NCI-H2196 (cell line): ENCODE results near the gene ELOVL2.
"Not testable (repeated sequence)": the region's sequence is repeated elsewhere in the genome, so short reads cannot be mapped to it uniquely, and the experiment has no call there.

Source experiments
- DNase-seq: peaks from one replicate; lab custom pipeline; 2025; ENCODE audit not compliant: unreplicated experiment; lab: John Stamatoyannopoulos, UW

ELOVL2 gene

DNA sequence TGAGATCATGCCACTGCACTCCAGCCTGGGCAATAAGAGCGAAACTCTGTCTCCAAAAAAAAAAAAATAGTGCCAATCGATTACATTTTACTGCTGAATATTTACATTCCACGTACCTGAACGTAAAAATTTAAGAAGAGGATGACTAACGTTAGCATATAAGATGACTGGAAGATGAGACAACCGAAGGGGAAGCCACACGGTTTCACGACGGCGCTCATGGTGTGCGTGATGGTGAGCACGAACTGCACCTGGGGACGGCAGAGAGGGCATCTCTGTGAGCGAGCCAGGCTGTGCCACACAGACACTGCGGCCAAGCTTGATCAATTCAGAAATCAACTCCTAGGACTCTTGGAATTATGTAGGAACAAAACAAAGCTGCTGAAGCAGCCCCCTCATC lies 54.5 kb downstream of the ELOVL2 start:
- DNase-seq, result no peak

DNA sequence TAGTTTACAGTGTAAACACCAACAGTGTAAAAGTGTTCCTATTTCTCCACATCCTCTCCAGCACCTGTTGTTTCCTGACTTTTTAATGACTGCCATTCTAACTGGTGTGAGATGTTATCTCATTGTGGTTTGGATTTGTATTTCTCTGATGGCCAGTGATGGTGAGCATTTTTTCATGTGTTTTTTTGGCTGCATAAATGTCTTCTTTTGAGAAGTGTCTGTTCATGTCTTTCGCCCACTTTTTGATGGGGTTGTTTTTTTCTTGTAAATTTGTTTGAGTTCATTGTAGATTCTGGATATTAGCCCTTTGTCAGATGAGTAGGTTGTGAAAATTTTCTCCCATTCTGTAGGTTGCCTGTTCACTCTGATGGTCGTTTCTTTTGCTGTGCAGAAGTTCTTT lies 59.1 kb downstream of the ELOVL2 start:
- DNase-seq, result not testable (repeated sequence)

DNA sequence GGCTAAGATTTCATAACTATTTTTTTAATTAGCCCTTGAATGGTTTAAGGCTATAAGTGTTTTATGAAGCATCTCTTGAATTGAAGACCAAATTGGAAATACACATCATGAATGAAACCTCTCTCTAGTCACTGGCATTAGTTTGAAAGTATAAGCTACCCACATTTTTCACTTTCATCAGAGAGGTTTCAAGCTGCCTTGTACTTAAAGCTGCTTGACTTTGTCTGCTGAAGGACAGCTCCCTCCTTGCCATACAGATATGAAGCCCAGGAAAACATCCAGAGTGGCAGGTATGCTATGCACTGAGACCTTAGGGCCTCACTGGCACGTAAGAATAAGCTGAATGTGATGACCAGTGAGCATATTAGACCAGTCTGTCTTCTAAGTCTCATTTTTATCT lies 62.7 kb downstream of the ELOVL2 start:
- no peak for DNase-seq

DNA sequence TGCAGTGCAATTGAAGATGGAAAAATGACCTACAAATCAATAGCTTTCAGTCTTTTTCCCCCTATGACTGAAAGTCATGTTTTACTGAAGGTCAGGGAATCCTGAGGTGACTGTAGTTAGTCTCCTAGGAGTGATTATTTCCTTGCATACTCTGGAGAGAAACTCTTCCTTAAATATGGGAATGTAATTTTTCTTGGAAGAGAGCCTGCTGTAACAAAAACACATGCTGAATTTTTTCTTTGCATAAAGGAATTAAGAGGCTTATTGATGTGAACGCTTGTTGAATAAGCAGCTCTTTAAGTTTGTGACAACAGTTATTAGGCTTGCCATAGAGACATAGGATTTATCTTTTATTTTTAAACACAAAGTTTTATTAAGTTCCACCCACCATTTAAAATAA lies 64.5 kb downstream of the ELOVL2 start:
- DNase-seq, result no peak

DNA sequence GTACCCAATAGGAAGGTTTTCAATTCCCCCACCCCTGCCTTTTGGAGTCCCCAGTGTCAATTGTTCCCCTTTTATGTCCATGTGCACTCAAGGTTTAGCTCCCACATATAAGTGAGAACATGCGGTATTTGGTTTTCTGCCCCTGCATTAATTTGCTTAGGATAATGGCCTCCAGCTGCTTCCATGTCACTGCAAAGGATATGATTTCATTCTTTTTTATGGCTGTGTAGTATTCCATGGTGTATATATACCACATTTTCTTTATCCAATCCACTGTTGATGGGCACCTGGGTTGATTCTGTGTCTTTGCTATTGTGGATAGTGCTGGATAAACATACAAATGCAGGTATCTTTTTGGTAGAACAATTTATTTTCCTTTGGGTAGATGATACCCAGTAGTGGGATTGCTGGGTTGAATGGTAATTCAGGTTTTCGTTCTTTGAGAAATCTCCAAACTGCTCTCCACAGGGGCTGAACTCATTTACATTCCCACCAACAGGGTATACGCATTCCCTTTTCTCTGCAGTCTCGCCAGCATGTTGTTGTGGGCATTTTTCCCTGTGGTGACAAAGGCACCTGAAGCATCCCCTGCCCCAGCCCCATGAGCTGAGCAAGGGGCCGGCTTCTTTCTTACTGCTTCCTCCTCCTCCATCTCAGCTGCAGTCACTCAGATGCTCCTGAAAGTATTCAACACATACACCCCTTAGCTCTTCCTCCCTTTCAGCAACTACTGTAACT lies 66.7 kb downstream of the ELOVL2 start:
- DNase-seq, result no peak

DNA sequence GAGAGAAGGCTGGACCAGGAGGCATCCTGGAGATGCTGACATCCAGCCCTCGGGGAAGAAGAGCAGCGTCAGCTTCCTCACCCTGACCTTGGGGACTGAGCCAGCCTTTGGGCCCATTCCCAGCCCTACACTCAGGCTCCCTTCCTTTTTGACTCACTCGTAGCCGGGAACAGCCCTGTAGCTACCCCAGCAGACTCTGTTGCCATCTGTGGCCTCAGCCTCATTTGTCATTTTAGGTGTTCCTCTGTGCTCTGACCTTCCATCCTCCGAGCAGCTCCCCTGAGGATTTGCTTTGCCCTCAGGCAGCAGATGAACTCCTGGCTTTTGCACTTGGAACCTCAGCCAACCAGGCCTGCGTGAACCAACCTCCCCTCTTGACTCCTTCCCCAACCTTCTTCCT lies 67.5 kb downstream of the ELOVL2 start:
- DNase-seq, result no peak

DNA sequence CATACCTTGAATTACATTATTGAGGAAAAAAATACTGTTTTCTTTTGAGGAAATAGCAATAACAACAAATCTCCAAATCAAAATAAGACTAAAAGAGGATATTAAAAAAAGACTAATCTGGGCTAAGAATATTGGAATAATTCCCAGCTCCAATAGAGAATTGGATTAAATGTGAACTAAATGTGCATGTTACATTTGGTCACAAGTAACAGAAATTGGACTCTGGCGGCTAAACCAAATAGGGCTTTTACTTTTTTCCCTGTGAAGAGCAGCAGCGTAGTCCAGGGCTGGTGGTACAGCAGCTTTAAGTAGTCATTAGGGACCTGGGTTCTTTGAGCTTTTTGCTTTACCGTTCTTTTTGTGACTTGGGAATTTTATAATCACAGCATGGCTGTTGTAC lies 71.9 kb downstream of the ELOVL2 start:
- no peak for DNase-seq

DNA sequence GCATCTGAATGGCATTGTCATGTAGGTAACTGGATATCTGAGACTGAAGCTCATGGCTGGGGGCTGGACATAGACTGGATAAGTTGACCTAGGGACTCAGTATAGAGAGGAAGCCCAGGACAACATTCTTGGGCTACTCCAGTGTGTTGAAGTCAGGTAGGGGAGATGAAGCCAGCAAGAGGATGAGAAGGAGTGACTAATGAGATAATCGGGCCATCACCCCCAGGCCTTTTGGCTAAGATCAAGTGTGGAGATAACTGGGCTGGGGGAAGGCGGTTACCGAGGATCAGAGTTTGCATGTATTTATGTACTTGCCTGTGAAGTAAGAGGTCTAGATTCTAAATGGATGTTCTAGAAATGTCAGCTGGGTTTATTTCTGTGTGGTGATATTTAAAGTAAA lies 73.4 kb downstream of the ELOVL2 start:
- no peak for DNase-seq

DNA sequence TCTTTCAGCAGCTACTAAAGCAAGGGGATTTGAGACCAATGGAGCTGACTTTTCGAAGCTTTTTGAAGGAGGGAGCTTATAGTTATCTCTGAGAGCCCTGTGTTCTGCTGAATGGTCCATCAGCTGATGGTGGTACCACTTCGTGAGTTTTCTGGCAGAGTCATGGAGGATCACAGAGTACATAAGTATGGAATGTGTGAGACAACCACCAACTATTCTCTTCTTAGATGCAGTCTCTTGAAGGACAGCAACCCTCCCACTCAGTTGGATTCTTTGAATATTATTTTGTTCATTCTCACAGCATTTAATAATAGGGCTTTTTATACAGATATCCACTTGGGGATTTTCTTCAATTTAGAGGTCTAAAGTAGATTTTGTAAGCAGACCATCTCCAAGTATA lies 75.3 kb downstream of the ELOVL2 start:
- DNase-seq, result no peak

DNA sequence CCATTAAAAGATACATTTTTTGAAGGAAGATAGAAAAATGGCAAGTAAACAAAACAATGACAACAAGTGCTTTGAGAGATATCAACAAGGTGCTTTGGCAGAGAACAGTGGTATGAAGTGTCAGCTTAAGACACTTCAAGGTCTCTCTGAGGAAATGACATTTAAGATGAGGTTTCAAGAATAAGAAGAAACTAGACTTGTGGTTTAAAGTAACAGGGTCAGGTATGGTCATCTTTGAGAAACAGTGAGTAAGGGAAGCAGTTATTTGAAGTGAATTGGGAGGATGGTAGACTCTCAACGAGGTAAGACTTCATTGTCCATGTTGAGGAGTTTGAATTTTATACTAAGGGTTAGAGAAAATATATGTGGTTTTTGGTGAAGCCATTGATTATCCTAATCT lies 79.4 kb downstream of the ELOVL2 start:
- DNase-seq, result no peak

DNA sequence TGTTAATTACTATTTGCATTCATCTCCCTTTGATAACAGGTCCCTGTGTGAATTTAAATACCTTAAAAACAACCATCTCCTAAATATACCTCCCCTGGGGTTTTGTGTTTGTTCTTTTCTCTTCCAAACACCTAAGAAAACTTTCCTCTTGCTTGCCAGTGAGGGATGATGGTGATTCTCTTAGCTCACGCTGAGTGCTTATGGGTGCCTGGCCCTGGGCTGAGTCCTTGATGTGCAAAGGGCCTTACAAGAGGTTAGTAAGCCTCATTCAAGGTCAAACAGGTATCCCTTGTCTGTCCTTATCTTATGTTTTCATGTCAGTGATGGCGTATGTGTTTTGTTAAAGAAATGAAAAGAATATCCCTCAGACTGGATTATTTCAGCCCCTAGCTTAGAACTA lies 81.0 kb downstream of the ELOVL2 start:
- DNase-seq, result no peak

DNA sequence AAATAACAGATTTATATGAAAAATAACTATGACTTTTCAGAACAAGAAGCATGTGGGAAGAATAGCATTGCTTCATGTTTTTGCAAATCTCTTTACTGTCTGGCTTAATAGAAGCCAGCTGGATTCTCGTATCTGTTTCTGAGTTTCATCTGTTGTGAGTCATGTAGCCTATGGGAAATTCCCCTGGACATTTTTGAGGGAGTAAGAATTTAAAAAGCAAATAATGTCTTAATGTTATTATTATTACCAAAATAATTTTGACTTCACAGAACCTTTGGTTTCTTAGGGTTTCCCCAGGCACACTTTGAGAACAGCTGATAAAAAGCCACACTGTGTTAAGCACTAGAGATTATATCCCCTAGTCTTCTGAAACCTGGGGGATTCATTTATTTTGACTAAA lies 81.4 kb downstream of the ELOVL2 start:
- no peak for DNase-seq

DNA sequence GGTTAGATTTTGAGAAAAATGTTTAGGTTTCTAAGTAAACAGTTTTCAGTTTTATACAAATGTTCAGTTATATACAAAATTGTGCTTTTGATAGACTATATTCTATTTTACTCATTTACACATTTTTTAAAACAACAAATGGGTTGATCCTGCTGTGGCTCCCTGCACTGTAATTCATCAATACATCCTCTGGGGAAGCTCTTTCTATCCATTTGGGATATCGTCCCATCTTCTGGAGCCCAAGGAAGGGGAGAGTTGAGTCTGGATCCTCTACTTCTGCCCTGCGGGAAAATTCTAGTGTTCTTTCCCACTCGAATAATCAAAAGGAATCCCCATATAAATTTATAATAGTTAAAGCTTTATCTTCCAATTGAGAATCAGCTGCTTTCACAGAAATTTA lies 82.3 kb downstream of the ELOVL2 start:
- DNase-seq, result no peak

DNA sequence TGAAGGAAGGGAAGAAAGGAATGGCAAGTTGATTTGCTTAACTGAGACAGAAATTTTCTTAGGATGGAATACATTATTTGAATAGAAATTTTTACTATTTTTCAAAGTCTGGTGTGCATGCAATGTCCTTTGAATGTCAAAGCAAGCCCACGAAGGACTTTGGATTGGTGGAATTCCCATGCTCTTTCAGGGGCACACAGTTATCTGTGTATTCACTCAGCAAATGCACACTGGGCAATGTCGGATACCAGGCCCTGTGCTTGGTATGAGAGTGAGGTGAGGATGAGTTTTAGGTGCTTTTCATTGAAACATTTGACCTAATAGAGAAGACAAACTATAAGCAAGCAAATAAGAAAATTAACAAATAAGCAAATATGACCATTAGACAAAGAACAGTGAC lies 83.9 kb downstream of the ELOVL2 start:
- no peak for DNase-seq

DNA sequence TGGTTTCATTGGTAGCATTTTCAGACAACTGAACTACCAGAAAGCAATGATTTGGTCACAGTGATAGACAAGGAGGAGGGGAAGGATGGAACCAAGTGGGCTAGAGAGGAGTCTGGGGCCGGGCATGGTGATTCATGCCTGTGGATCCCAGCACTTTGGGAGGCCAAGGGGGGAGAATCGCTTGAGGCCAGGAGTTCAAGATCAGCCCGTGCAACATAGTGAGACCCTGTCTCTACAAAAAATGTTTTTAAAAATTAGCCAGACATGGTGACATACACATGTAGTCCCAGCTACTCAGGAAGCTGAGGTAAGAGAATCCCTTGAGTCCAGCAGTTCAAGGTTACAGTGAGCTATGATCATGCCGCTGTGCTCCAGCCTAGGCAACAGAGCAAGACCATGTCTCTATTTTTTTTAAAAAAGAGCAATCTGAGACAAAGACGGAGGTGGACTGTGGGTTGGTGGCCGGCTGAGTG lies 86.7 kb downstream of the ELOVL2 start:
- no peak for DNase-seq

DNA sequence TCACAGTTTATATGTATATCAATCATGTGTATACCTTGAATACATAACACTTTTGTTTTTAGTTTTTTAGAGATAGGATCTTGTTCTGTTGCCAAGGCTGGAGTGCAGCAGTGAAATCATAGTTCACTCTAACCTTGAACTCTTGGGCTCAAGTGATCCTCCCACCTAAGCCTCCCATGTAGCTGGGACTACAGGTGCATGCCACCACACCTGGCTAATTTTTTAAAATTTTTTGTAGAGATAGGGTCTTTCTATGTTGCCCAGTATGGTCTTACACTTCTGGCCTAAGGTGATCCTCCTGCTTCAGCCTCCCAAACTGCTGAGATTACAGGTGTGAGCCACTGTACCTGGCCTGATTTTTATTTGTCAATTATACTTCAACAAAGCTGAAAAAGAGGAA lies 87.3 kb downstream of the ELOVL2 start:
- no peak for DNase-seq

DNA sequence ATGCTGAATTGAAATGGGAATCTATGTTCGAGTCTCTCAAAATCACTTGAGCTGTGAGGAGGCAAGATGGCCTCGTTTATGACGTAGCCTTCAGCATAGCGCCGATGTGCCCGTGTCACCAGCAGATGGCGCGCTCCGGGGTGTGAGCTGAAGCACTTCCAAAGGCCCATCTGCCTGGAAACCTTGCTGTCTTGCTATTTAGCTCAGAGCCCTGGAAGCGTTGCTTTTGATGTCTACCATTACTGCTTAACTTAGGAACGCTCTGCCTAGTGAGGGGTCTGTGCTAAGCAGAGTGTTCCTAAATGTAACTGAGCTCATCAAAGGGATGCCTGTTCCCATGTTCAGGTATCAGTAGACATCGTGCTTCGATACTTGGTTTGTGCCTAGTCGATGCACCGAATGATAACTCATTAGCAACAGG lies 89.5 kb downstream of the ELOVL2 start:
- DNase-seq, result peak; percentile 67

DNA sequence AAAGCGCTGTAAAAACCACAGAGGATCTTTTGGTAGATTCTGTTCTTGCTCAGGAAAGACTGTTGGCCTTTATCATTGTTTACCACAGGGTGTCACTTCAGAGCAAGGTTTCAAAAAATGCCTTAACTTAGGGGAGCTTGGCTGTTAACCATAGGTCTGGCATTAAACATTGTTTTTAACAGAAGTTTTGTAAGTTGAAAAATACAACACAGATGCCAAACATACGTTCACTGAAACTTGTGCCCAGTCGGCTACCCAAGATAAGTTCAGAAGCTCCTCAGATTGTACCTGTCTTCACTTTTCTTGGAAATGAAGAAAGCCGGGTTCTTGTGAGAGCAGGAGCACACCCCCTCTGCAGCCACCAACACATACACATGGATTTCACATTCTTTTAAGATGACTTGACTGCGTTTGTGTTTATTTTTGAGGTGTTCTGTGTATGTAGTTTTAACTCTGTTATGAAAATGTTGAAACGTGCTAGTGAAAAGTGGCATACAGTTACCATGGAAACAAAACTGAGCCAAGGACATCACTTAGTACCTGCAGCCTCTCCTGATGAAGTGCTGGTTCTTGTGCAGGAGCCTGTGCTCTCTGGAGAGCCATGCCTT lies 92.3 kb downstream of the ELOVL2 start:
- DNase-seq, result peak; percentile 29

DNA sequence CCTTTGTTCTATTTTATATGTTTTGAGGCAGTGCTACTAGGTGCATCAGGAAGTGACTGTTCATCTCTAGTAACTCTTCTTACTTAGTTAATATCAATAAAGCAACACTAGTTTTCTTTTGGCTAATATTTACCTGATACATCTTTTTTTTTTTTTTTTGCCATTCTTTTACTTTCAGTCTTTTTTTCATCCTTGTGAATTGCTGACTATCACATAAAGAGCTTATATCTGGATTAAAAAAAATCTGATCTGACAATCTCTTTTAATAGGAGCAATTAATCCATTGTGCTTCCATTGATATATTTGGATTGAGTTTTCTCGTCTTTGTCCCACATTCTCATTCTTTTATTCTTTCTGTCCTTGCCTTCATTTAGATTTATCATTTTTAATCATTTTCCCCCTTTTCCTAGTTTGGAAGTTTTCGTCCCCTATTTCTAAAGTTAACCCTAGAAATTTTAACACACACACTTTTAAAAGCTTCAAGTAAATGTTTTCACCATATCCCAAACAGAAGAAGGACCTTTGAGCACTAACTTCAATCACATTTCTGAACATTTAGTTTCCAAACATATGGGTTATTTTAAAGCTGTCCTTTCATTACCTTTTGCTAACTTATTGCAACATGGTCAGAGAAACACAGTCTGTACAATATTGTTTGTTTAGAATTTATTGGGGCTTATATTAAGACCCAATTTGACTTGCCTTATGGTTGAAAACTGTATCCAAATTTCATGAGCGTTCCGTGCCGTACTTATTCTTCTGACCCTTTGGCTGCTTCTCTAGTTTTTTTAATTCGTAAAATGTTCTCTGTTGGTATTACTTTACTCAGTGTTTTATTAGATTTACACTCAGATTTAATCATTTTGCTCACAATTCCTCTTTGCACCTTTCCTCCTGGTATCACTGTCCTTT lies 94.3 kb downstream of the ELOVL2 start:
- DNase-seq, result no peak

DNA sequence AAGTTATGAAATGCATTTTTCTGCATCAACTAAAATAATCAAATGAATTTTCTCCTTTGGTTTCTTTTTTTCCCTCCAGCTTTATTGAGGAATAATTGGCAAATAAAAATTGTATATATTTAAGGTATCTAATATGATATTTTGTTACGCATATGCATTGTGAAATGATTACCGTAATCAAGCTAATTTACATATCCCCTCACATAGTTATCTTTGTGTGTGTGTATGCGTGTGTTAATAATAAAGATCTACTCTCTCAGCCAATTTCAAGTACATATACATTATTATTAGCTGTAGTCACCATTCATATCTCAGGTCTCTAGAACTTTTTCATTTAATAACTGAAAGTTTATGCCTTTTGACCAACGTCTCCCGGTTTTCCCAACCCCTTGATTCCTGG lies 96.1 kb downstream of the ELOVL2 start:
- no peak for DNase-seq

DNA sequence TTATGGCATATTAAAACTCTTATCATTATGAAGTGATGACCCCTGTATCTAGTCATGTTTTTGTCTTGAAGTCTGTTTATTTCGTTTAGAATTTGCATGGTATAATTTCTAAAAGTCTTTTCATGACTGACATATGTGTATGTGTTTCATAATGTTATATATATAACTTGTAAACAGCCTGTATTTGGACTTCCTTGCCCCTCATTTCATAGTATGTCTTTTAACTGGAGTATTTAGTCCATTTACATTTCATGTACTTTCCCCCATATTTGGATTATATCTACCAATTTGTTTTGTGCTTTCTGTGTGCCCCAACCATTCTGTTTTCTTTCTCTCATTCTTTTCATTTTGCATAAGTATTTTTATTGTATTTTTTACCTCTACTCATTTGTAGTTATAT lies 98.3 kb downstream of the ELOVL2 start:
- DNase-seq, result no peak

DNA sequence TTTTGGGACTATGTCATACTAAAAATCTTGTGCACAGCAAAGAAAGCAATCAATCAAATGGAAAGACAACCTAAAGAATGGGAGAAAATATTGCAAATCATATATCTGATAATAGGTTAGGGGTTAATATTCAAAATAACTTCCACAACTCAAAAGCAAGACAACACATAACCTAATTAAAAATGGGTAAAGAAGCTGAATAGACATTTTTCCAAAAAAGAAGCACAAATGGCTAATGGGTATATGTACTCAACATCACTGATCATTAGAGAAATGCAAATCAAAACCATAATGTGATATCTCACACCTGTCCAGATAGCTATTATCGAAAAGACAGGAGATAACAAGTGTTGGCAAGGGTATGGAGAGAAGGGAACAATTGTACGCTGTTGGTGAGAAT lies 104.3 kb downstream of the ELOVL2 start:
- DNase-seq, result no peak
